GM21737 (cell line): ENCODE measurements around the gene ITIH5.
A peak's percentile ranks its signal among the peaks of the same experiment; 100 is the strongest.
"Not testable (repeated sequence)": the region's sequence is repeated elsewhere in the genome, so short reads cannot be mapped to it uniquely, and the experiment has no call there.

Experiments used
- ATAC-seq: cut with Tn5 transposase; IDR thresholded peaks from one replicate; pipeline ENCODE4 v1.9.1; 2021; ENCODE audit warnings: mild to moderate bottlenecking, moderate library complexity; ENCODE audit not compliant: unreplicated experiment

The ITIH5 gene

GRCh38 chr10:7689591-7689990 is 22.8 kb upstream of the ITIH5 start:
- ATAC-seq: no peak

DNA sequence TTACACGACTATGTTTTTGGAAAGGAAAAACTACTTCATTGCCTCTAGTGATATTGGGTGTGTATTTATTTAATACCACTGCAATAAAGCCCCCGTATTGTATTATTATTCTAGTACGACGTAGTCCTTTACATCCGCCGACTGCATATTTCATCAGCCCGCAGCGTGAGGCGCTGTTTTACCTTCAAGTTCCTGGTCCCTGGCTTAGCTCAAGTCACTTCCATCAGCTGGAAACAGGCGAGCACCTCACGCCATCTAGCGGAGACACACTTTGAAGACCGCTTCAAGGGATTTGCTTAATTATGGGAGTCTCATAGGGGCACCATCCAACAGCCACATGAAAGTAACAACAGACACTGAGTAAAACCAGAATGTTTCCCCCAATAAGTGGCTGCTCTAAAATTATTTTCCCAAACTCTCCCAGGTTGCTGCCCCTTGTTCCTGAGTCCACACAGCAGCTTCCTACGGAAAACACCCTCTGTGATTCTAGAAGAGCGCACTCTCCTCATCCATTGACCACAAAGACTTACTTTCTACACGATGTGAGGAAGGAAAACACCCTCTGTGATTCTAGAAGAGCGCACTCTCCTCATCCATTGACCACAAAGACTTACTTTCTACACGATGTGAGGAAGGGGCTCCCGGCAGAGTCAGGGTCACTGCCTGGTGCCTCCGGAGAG is 20.6 kb upstream of the ITIH5 start:
- peak; percentile 96 for ATAC-seq

DNA sequence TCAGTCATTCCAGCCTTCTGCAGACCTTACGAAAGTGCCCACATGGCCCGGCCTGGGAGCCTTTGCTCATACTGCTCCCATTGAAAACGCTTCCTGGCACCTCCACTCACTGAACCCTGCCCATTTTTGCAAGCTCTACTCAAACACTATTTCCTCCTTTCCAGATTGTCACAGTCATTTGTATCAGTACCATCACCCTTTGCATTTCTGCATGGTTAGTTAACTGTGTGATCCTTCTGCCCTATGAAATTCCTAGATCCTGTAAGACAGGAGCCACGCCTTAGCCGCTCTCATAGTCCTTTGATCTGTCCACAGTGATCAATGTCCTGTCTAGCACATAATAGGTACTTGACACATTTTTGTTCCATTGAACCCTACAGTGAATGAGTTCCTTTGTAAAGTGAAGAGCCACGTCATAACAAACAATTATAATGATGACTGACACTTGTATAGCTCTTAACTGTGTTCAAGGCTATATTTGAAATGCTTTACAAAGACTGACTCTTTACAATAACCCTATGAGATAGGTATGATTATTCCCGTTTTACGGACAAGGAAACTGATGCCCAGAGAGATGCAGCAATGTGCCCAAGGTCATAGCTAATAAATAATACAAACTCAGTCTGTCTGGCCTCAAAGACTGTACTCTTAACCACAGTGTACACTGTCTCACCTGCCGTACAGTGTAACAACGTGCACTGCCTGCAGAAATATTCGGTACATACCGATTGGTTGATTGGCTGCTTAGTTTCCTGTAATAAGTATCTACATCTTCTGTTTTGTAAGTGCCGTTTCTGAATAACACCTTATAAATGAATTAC is 19.8 kb upstream of the ITIH5 start:
- no peak for ATAC-seq

DNA sequence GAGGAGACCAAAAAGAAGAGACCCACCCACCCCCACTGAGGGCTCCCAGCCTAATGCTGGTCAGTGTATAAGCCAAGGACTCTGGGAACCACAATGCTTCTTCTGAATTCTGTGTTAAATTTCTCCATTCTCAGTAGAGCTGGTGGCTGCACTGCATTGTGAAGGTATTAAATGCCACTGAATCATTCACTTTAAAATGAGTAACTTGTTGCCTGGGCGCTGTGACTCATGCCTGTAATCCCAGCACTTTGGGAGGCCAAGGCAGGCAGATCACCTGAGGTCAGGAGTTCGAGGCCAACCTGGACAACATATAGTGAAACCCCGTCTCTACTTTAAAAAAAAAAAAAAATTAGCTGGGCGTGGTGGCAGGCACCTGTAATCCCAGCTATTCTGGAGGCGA is 13.3 kb upstream of the ITIH5 start:
- not testable (repeated sequence) for ATAC-seq

DNA sequence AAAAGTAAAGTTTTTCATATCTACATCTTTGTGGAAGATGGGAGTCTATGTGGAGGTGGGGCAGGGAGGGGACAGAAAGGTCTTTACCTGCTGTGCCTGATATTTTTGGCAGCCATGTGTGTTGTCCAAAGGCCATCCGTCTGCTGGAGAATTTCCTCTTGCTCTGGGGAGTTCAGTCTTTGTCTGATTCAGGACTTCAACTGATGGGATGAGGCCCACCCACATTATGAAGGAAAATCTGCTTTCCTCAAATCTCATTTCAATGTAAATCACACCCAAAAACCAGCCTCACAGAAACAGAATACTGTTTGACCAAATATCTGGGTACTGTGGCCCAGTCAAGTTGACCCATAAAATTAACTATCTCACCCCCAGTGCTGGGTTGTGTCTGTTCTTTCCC is 12.5 kb upstream of the ITIH5 start:
- ATAC-seq: no peak

DNA sequence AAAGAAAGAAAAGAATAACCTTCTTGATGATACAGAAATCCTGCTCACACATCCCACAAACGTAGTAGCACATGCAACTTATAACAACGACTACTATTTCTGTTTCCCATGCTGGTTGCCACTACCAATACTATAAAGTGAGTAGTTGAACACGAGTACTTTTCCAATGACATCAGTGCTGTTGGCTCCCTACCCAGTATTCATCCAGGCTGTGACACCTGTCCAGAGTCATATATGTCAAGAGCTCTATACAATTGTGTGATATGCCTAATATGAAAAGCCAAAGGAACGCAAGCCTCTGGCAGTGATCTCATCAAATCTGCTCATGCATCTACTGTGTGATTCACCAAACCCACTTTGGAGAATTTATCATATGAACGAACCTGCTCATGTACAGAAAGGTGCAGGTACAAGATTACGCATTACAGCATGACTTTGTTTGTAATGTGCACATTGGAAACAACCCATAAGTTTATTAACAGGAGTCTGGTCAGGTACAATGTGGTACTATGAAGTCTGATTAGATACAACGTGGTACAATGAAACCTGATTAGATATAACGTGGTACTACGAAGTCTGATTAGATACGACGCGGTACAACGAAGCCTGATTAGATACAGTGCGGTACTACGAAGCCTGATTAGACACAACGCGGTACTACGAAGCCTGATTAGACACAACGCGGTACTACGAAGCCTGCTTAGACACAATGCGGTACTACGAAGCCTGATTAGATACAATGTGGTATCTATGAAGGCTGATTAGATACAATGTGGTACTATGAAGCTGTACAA is 5.8 kb upstream of the ITIH5 start:
- no peak for ATAC-seq

DNA sequence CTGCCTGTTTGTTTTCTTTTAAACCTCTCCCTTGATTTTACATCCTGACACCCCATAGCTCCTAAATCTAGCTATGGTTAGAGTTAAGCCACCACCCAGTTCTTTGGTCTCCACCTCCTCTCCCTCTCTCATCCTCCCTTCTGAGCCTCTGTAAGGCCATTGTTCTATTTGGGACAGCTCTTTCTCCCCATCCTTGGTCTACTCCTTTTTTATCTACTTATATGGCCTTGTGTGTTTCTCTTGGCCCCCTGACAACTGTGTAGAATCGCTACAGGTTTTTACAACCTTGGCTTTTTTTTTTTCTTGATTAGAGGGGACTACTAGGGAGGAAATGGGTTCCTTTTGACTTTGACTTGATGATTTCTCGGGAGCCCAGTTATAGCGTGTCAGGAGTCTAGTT is 3.4 kb upstream of the ITIH5 start:
- no peak for ATAC-seq

DNA sequence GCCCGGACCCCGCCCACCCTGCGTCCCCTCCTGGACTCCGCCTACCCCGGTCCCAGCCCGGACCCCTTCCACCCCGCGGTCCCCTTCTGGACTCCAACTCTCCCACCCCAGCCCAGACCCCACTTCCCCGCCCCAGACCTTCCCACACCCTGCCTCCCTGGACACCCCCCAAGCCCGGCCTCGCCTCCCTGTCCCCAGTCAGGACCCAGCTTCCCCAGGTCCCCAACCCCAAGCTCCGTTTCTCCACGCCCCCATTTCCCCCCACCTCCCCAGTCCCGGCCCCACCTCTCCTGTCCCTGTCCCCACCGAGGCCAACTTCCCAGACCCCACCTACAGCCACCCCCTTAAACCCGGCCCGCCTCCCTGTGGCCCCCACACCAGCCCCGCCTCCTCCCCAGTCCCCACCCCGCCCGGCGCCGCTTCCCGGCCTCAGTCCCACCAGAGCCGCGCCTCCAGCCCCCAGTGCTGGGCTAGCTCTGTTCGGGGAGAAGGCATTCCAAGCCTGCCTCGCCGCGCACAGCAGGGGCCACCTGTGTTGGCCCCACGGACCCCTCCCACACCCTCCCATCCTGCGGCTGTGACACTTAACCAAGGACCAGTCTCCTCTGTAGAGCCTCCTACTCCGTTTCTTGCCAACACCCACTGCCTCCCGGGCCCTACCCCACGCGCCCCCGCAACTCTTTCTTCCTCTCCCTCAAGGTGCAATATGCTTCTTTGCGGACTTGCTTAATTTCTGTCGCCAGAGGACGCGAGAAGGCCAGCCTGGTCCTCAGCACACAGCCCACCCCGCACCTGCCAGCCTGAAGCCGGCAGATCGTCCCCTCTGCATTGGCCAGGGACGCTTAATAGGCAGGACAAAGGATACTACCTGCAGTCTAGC is 736 bp upstream of the ITIH5 start:
- ATAC-seq: no peak

GRCh38 chr10:7665767-7666166 is 999 bp downstream of the ITIH5 start:
- ATAC-seq: no peak

DNA sequence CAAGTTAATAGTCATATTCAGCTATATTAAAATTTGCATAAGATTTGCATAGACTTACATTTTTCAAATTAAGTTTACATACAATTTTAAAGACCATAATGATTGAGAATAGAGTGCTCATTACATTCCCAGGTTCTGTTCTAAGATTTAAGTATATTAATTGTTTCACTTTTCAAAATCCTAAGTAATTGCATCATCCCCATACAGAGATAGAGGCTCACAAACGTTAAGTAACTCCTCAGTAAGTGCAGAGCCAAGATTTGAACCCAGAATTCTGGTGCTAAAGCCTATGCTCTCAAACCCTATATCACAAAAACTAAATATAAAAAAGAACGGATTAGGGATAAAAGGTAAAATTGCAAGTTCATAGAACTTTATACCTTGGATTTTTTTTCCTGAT is 2.1 kb downstream of the ITIH5 start:
- no peak for ATAC-seq

- no peak for ATAC-seq
Measured at GRCh38 chr10:7662522-7662921, 4.2 kb downstream of the ITIH5 start.

DNA sequence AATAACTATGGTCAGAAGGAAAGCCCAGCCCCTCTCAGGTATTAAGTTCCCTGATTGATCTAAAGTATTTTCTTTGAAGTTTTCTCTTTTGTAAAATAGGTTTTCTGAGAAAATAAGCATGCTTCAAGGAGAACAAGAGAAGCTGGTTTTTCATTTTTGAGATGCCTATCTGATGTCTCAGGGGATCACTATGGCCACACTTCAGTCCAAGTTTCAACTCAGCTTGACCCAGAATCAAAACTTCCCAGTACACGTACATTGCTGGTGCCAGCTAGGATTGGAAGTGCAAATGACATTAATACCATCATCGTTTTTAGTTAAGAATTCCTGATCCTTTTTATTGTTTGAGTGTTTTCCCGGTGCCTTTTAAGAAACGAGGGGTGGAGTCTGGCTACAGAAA is 7.2 kb downstream of the ITIH5 start:
- ATAC-seq: no peak

DNA sequence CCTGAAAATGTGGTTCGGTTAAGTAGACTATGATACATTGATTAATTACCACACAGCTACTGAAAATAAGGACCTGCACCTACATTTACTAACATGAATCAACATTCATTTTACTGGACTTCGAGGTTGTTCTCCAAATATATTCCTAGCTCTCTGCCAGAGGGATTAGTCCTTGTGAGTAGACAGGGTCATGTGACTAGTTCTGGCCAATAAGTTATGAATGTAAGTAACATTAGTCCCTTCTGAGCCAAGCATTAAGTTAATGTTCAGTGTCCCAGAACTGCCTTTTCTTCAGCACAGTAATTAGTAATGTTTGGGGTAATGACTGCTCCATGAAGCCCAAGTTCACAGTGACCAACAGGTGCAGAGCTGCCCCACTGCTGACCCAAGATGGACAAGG is 9.2 kb downstream of the ITIH5 start:
- no peak for ATAC-seq

- not testable (repeated sequence) for ATAC-seq
Measured at GRCh38 chr10:7657079-7657478, 9.7 kb downstream of the ITIH5 start.

GRCh38 chr10:7651853-7652470 is 14.8 kb downstream of the ITIH5 start:
- ATAC-seq: no peak

- ATAC-seq: no peak
Measured at GRCh38 chr10:7649673-7650300, 17.0 kb downstream of the ITIH5 start.

GRCh38 chr10:7647062-7647664 is 19.6 kb downstream of the ITIH5 start:
- no peak for ATAC-seq

DNA sequence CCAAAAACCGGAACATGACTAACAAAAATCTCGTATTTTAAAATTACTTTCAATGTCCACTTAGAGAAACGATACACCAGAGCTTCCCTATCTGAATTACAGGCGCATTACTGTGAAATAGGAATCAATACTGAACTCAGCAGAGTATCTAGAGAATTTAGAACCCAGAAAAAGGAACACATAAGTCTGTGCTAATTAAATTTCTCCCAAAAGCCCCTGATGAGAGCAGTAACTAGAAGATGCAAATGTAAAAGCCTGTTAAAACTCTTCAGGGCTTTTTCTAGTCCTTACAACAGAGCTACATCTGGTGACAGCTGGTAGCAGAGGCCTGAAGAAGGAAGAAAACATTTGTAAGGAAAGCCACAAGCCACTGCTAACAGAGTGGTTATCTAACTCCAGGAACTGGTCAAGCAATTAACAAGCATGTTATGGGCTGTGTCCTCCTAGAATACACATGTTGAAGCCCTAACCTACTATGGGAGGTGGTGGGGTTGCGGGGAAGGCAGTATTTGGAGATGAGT is 24.2 kb downstream of the ITIH5 start:
- no peak for ATAC-seq
